Gastrocnemius medialis (tissue), 4 donors: Measurements from ENCODE around the gene NXF2. TPM values are rescaled to one million over a fixed set of nuclear protein-coding genes. Genes with fewer than 3 reads are reported as not detected.
"Not testable (repeated sequence)": the region's sequence is repeated elsewhere in the genome, so short reads cannot be mapped to it uniquely, and the experiment has no call there.

Experiments used
- ATAC-seq, 2 donors: fragments of 150-250 bp; one replicate each; pipeline ENCODE4 v1.9.1; 2016
- DNase-seq, 2 donors: peaks; one replicate each; pipeline ENCODE4 v3.0.0-alpha.2; 2019
- H3K27ac ChIP-seq, 4 donors: fragments of 200-600 bp; sonication (generic); 1 replicate in 1 of 4; 2 replicates in 3 of 4; pipeline ENCODE4 v1.5.1; 2016 to 2018; ENCODE audit warnings: mild to moderate bottlenecking in 2 of 4, moderate library complexity in 1 of 4
- H3K27me3 ChIP-seq, 3 donors: fragments of 200-600 bp; sonication (generic) in 2 of 3; 1 replicate in 1 of 3; 2 replicates in 2 of 3; pipeline versions ENCODE4 v1.5.1 to v1.6.0; 2016 to 2019; ENCODE audit warnings: mild to moderate bottlenecking in 1 of 3, moderate library complexity in 1 of 3
- H3K36me3 ChIP-seq, 2 donors: fragments of 200-600 bp; sonication (generic) in 1 of 2; one replicate each; pipeline ENCODE4 v1.5.1; 2017 to 2018
- H3K4me1 ChIP-seq, 2 donors: fragments of 200-600 bp; sonication (generic) in 1 of 2; one replicate each; pipeline ENCODE4 v1.5.1; 2016 to 2017; ENCODE audit warnings: mild to moderate bottlenecking in 2 of 2
- H3K4me3 ChIP-seq, 4 donors: fragments of 200-600 bp; sonication (generic) in 3 of 4; 1 replicate in 1 of 4; 2 replicates in 3 of 4; pipeline ENCODE4 v1.5.1; 2016 to 2019; ENCODE audit warnings: mild to moderate bottlenecking in 2 of 4
- H3K9me3 ChIP-seq, 3 donors: fragments of 200-600 bp; sonication (generic) in 2 of 3; 1 replicate in 1 of 3; 2 replicates in 2 of 3; pipeline ENCODE4 v1.5.1; 2016 to 2019
- CTCF ChIP-seq, 5 experiments: fragments of 450-650 bp in 3 of 5; fragments of 200-600 bp in 2 of 5; sonication (generic) in 2 of 5; IDR thresholded peaks in 4 of 5; conservative IDR thresholded peaks in 1 of 5; 1 replicate in 4 of 5; 2 replicates in 1 of 5; pipeline ENCODE4 v1.5.1; 2016 to 2019; ENCODE audit warnings: antibody characterized with exemption in 5 of 5, mild to moderate bottlenecking in 3 of 5, moderate library complexity in 3 of 5
- POLR2A ChIP-seq, 2 donors: fragments of 450-650 bp; IDR thresholded peaks; one replicate each; pipeline ENCODE4 v1.6.1; 2017; ENCODE audit warnings: antibody characterized with exemption in 2 of 2, mild to moderate bottlenecking in 2 of 2, moderate library complexity in 2 of 2
- in situ Hi-C, 4 donors: fragments of 200-750 bp; cut with MboI; loops; one replicate each; pipeline versions ENCODE4 v1.15.0 to v1.8.0; 2017; ENCODE audit warnings: low sequenced_read_pairs in 4 of 4
- intact Hi-C: fragments of 100-400 bp; cut with DNase I; formaldehyde crosslinking; loops from one replicate; pipeline ENCODE4 v1.15.1; 2023; ENCODE audit warnings: low total_unique reads
- total RNA-seq, 4 donors: library from RNA; depleted of rRNA; stranded (reverse); fragments of >200 nt; gene quantifications; one replicate each; pipeline versions ENCODE4 v1.1.0 to v1.2.3, GENCODE V29; 2016

The NXF2 gene
- total RNA-seq = not detected

GRCh38 chrX:102246893-102247292 lies at the start of gene NXF2:
TSS of gene NXF2 (plus strand) at chrX:102247167. CDS start at chrX:102307079, 59,912 bp downstream.
- H3K4me3 ChIP-seq, H3K27me3 ChIP-seq, H3K4me1 ChIP-seq, DNase-seq, H3K9me3 ChIP-seq, H3K27ac ChIP-seq, in situ Hi-C loops, intact Hi-C loops, ATAC-seq, H3K36me3 ChIP-seq: not testable (repeated sequence)

GRCh38 chrX:102207940-102208339 lies 39.0 kb upstream of the NXF2 start:
- intact Hi-C loops, H3K4me3 ChIP-seq, DNase-seq, H3K36me3 ChIP-seq, H3K4me1 ChIP-seq, H3K27ac ChIP-seq, in situ Hi-C loops, H3K9me3 ChIP-seq, H3K27me3 ChIP-seq, ATAC-seq: not testable (repeated sequence)

- in situ Hi-C loops, ATAC-seq, H3K4me1 ChIP-seq, intact Hi-C loops, H3K9me3 ChIP-seq, DNase-seq, H3K27ac ChIP-seq, H3K27me3 ChIP-seq, H3K36me3 ChIP-seq, H3K4me3 ChIP-seq: not testable (repeated sequence)
Observed at GRCh38 chrX:102214986-102215385, 32.0 kb upstream of the NXF2 start, which contains the start of gene TCP11X1. TSS of gene TCP11X1 (plus strand) at chrX:102215301.

- H3K9me3 ChIP-seq, H3K4me1 ChIP-seq, H3K27me3 ChIP-seq, H3K4me3 ChIP-seq, in situ Hi-C loops, ATAC-seq, intact Hi-C loops, H3K36me3 ChIP-seq, DNase-seq, H3K27ac ChIP-seq: not testable (repeated sequence)
Observed at GRCh38 chrX:102216497-102216896, 30.5 kb upstream of the NXF2 start.

GRCh38 chrX:102235678-102236077 lies 11.3 kb upstream of the NXF2 start:
- H3K4me3 ChIP-seq, intact Hi-C loops, H3K27me3 ChIP-seq, DNase-seq, H3K36me3 ChIP-seq, H3K27ac ChIP-seq, H3K9me3 ChIP-seq, H3K4me1 ChIP-seq, ATAC-seq, in situ Hi-C loops: not testable (repeated sequence)

- H3K27me3 ChIP-seq, intact Hi-C loops, H3K36me3 ChIP-seq, H3K27ac ChIP-seq, in situ Hi-C loops, H3K9me3 ChIP-seq, DNase-seq, H3K4me3 ChIP-seq, ATAC-seq, H3K4me1 ChIP-seq: not testable (repeated sequence)
Observed at GRCh38 chrX:102240265-102240664, 6.7 kb upstream of the NXF2 start.

- H3K9me3 ChIP-seq, H3K36me3 ChIP-seq, H3K4me3 ChIP-seq, ATAC-seq, H3K27ac ChIP-seq, H3K27me3 ChIP-seq, intact Hi-C loops, H3K4me1 ChIP-seq, in situ Hi-C loops, DNase-seq: not testable (repeated sequence)
Observed at GRCh38 chrX:102272231-102272630, 25.3 kb downstream of the NXF2 start.

GRCh38 chrX:102338162-102338561 lies 91.2 kb downstream of the NXF2 start:
- no peaks in the 10 kb centered on the region for H3K4me1 ChIP-seq
- intact Hi-C loops = no loop called here
- H3K9me3 ChIP-seq = no peaks in the 10 kb centered on the region
- ATAC-seq (no peak), DNase-seq (no peak)
- no peak overlapping the region for H3K4me3 ChIP-seq
- in situ Hi-C loops = no loop called here
- TF ChIP-seq CTCF (IDR thresholded peaks at IDR 0.05 in 4 of 5, conservative IDR thresholded peaks at IDR 0.05 in 1 of 5) (no peak), POLR2A (IDR thresholded peaks at IDR 0.05) (no peak)
- no peaks in the 10 kb centered on the region for H3K27me3 ChIP-seq
- no peak overlapping the region for H3K27ac ChIP-seq
- no peaks in the 10 kb centered on the region for H3K36me3 ChIP-seq
